ENCODE measurements around the gene RIN3. TPM values are rescaled to one million over a fixed set of nuclear protein-coding genes. Genes with fewer than 3 reads are reported as not detected.

RIN3 gene
- total and polyA plus RNA-seq, 4 donors = 5.0 to 15.6 (median 9.0) TPM

GRCh38 chr14:92696366-92696765, 182.8 kb downstream of the RIN3 start:
- H3K9me3 ChIP-seq (ENCODE audit: control insufficient read depth in 4 of 4, low read length in 3 of 4) = no peaks in the 10 kb centered on the region
- no peak overlapping the region for H3K27ac ChIP-seq (ENCODE audit: low read depth in 1 of 2, low read length in 2 of 2)
- H3K9ac ChIP-seq (ENCODE audit: low read depth in 1 of 2, low read length in 2 of 2) = no peak overlapping the region
- DNase-seq (ENCODE audit: low spot score) = no peak
- H3K4me3 ChIP-seq (ENCODE audit: low read depth in 1 of 3, low read length in 3 of 3) = no peak overlapping the region
- 85% methylated on average over 4 of the region's 4 CpGs for WGBS
- no peak for TF ChIP-seq ZBTB33 (IDR thresholded peaks at IDR 0.05)
- TF ChIP-seq CTCF (IDR thresholded peaks at IDR 0.05; ENCODE audit: low read depth, low read length, missing input control) = no peak
- no peak for TF ChIP-seq MAX (IDR thresholded peaks at IDR 0.05)
- TF ChIP-seq HNF4A (conservative IDR thresholded peaks at IDR 0.05) = no peak
- no peak for TF ChIP-seq SP1 (IDR thresholded peaks at IDR 0.05)
- TF ChIP-seq ATF3 (IDR thresholded peaks at IDR 0.05) = no peak
- no peak for TF ChIP-seq FOXA1 (IDR thresholded peaks at IDR 0.05)
- no peak for TF ChIP-seq HNF4G (IDR thresholded peaks at IDR 0.05)
- no peaks in the 10 kb centered on the region for H3K27me3 ChIP-seq (ENCODE audit: control insufficient read depth in 4 of 4, insufficient read depth in 4 of 4, low read length in 3 of 4)
- H3K36me3 ChIP-seq (ENCODE audit: control insufficient read depth in 4 of 4, insufficient read depth in 3 of 4, low read depth in 1 of 4, low read length in 3 of 4) = no peaks in the 10 kb centered on the region
- H3K4me1 ChIP-seq (ENCODE audit: control insufficient read depth in 4 of 4, insufficient read depth in 4 of 4, low read length in 3 of 4) = peaks cover 10 to 17% (median 14%) of the 10 kb centered on the region in 4 donors

- no peak overlapping the region for H3K9ac ChIP-seq (ENCODE audit: low read depth in 1 of 2, low read length in 2 of 2)
- no peak for DNase-seq (ENCODE audit: low spot score)
- H3K27ac ChIP-seq (ENCODE audit: low read depth in 1 of 2, low read length in 2 of 2) = no peak overlapping the region
- TF ChIP-seq TAF1 (conservative IDR thresholded peaks at IDR 0.05) (no peak), FOXA2 (IDR thresholded peaks at IDR 0.05) (no peak), RXRA (IDR thresholded peaks at IDR 0.05) (no peak), NR2F2 (IDR thresholded peaks at IDR 0.05) (no peak), MAX (IDR thresholded peaks at IDR 0.05) (no peak), JUND (IDR thresholded peaks at IDR 0.05) (no peak), HNF4A (conservative IDR thresholded peaks at IDR 0.05) (no peak), SP1 (IDR thresholded peaks at IDR 0.05) (no peak), REST (IDR thresholded peaks at IDR 0.05) (no peak), RAD21 (IDR thresholded peaks at IDR 0.05) (no peak)
- H3K36me3 ChIP-seq (ENCODE audit: control insufficient read depth in 4 of 4, insufficient read depth in 3 of 4, low read depth in 1 of 4, low read length in 3 of 4) = peaks cover 0 to under 1% (median 0%) of the 10 kb centered on the region in 4 donors
- H3K27me3 ChIP-seq (ENCODE audit: control insufficient read depth in 4 of 4, insufficient read depth in 4 of 4, low read length in 3 of 4) = no peaks in the 10 kb centered on the region
- H3K4me1 ChIP-seq (ENCODE audit: control insufficient read depth in 4 of 4, insufficient read depth in 4 of 4, low read length in 3 of 4) = peaks cover 1 to 7% (median 4%) of the 10 kb centered on the region in 4 donors
- H3K9me3 ChIP-seq (ENCODE audit: control insufficient read depth in 4 of 4, low read length in 3 of 4) = no peaks in the 10 kb centered on the region
- H3K4me3 ChIP-seq (ENCODE audit: low read depth in 1 of 3, low read length in 3 of 3) = no peak overlapping the region
These were observed 184.8 kb downstream of the RIN3 start for GRCh38 chr14:92698393-92698792.

Measured in liver (tissue), 9 donors.